ENCODE data around the gene LRRC47.
"Not testable (repeated sequence)": the region's sequence is repeated elsewhere in the genome, so short reads cannot be mapped to it uniquely, and the experiment has no call there.

LRRC47 gene

GRCh38 chr1:3762151-3762872 is 34.0 kb downstream of the LRRC47 start:
- H3K36me3 ChIP-seq (ENCODE audit: insufficient read depth, low read length), result no peaks in the 10 kb centered on the region
- H3K9me3 ChIP-seq (ENCODE audit: low read length), result no peaks in the 10 kb centered on the region
- H3K4me1 ChIP-seq (ENCODE audit: insufficient read depth, low read length), result no peaks in the 10 kb centered on the region
- H3K27me3 ChIP-seq (ENCODE audit: control insufficient read depth in 1 of 2, insufficient read depth in 2 of 2, low read length in 2 of 2), result peaks cover 0 to 23% of the 10 kb centered on the region in 2 donors
- H3K4me3 ChIP-seq (ENCODE audit: low read depth in 1 of 2, low read length in 2 of 2), result no peak overlapping the region
- no peak overlapping the region for H3K27ac ChIP-seq (ENCODE audit: low read depth, low read length)
- no peak overlapping the region for H3K9ac ChIP-seq (ENCODE audit: low read length)

- no peaks in the 10 kb centered on the region for H3K4me1 ChIP-seq (ENCODE audit: insufficient read depth, low read length)
- H3K36me3 ChIP-seq (ENCODE audit: insufficient read depth, low read length), result no peaks in the 10 kb centered on the region
- no peaks in the 10 kb centered on the region for H3K9me3 ChIP-seq (ENCODE audit: low read length)
- peaks cover 0 to 28% of the 10 kb centered on the region in 2 donors for H3K27me3 ChIP-seq (ENCODE audit: control insufficient read depth in 1 of 2, insufficient read depth in 2 of 2, low read length in 2 of 2)
- no peak overlapping the region for H3K4me3 ChIP-seq (ENCODE audit: low read depth in 1 of 2, low read length in 2 of 2)
- H3K9ac ChIP-seq (ENCODE audit: low read length), result no peak overlapping the region
- H3K27ac ChIP-seq (ENCODE audit: low read depth, low read length), result no peak overlapping the region
Observed at GRCh38 chr1:3761296-3762010, 34.8 kb downstream of the LRRC47 start.

- H3K4me1 ChIP-seq (ENCODE audit: insufficient read depth, low read length), result no peaks in the 10 kb centered on the region
- no peak overlapping the region for H3K9ac ChIP-seq (ENCODE audit: low read length)
- no peak overlapping the region for H3K27ac ChIP-seq (ENCODE audit: low read depth, low read length)
- no peaks in the 10 kb centered on the region for H3K36me3 ChIP-seq (ENCODE audit: insufficient read depth, low read length)
- peaks cover 0 to 28% of the 10 kb centered on the region in 2 donors for H3K27me3 ChIP-seq (ENCODE audit: control insufficient read depth in 1 of 2, insufficient read depth in 2 of 2, low read length in 2 of 2)
- H3K4me3 ChIP-seq (ENCODE audit: low read depth in 1 of 2, low read length in 2 of 2), result no peak overlapping the region
- H3K9me3 ChIP-seq (ENCODE audit: low read length), result no peaks in the 10 kb centered on the region
Observed at GRCh38 chr1:3759796-3760195, 36.5 kb downstream of the LRRC47 start.

- Histone ChIP-seq H3K27me3 (ENCODE audit: control insufficient read depth in 1 of 2, insufficient read depth in 2 of 2, low read length in 2 of 2) (peaks cover 0 to 31% of the 10 kb centered on the region in 2 donors), H3K4me3 (ENCODE audit: low read depth in 1 of 2, low read length in 2 of 2) (no peak overlapping the region), H3K9me3 (ENCODE audit: low read length) (no peaks in the 10 kb centered on the region), H3K36me3 (ENCODE audit: insufficient read depth, low read length) (no peaks in the 10 kb centered on the region), H3K4me1 (ENCODE audit: insufficient read depth, low read length) (no peaks in the 10 kb centered on the region), H3K9ac (ENCODE audit: low read length) (no peak overlapping the region), H3K27ac (ENCODE audit: low read depth, low read length) (no peak overlapping the region)
Observed at GRCh38 chr1:3759164-3759563, 37.1 kb downstream of the LRRC47 start.

- H3K27ac ChIP-seq (ENCODE audit: low read depth, low read length), result no peak overlapping the region
- H3K4me3 ChIP-seq (ENCODE audit: low read depth in 1 of 2, low read length in 2 of 2), result no peak overlapping the region
- H3K36me3 ChIP-seq (ENCODE audit: insufficient read depth, low read length), result no peaks in the 10 kb centered on the region
- H3K27me3 ChIP-seq (ENCODE audit: control insufficient read depth in 1 of 2, insufficient read depth in 2 of 2, low read length in 2 of 2), result peaks cover 0 to 28% of the 10 kb centered on the region in 2 donors
- H3K9ac ChIP-seq (ENCODE audit: low read length), result no peak overlapping the region
- H3K9me3 ChIP-seq (ENCODE audit: low read length), result no peaks in the 10 kb centered on the region
- no peaks in the 10 kb centered on the region for H3K4me1 ChIP-seq (ENCODE audit: insufficient read depth, low read length)
Observed at GRCh38 chr1:3756394-3756793, 39.9 kb downstream of the LRRC47 start.

GRCh38 chr1:3753656-3754454 is 42.4 kb downstream of the LRRC47 start:
- no peak overlapping the region for H3K4me3 ChIP-seq (ENCODE audit: low read depth in 1 of 2, low read length in 2 of 2)
- H3K9ac ChIP-seq (ENCODE audit: low read length), result no peak overlapping the region

GRCh38 chr1:3752400-3752945 is 43.8 kb downstream of the LRRC47 start, which contains the start of gene CCDC27:
Gene CCDC27 (plus strand): TSS chr1:3752450. CDS start chr1:3752482, 32 bp downstream.
- H3K27me3 ChIP-seq (ENCODE audit: control insufficient read depth in 1 of 2, insufficient read depth in 2 of 2, low read length in 2 of 2), result peaks cover 0 to 15% of the 10 kb centered on the region in 2 donors
- peaks cover 6% of the 10 kb centered on the region for H3K4me1 ChIP-seq (ENCODE audit: insufficient read depth, low read length)

More at GRCh38 chr1:3753656-3754454, 42.4 kb downstream of the LRRC47 start:
- Histone ChIP-seq H3K36me3 (ENCODE audit: insufficient read depth, low read length) (no peaks in the 10 kb centered on the region), H3K4me1 (ENCODE audit: insufficient read depth, low read length) (no peaks in the 10 kb centered on the region), H3K27me3 (ENCODE audit: control insufficient read depth in 1 of 2, insufficient read depth in 2 of 2, low read length in 2 of 2) (peaks cover 0 to 15% of the 10 kb centered on the region in 2 donors), H3K9me3 (ENCODE audit: low read length) (no peaks in the 10 kb centered on the region), H3K27ac (ENCODE audit: low read depth, low read length) (no peak overlapping the region)

GRCh38 chr1:3750741-3751140 is 45.6 kb downstream of the LRRC47 start:
- Histone ChIP-seq H3K4me3 (ENCODE audit: low read depth in 1 of 2, low read length in 2 of 2) (no peak overlapping the region), H3K4me1 (ENCODE audit: insufficient read depth, low read length) (peaks cover 13% of the 10 kb centered on the region), H3K36me3 (ENCODE audit: insufficient read depth, low read length) (no peaks in the 10 kb centered on the region), H3K9me3 (ENCODE audit: low read length) (no peaks in the 10 kb centered on the region), H3K27ac (ENCODE audit: low read depth, low read length) (no peak overlapping the region), H3K27me3 (ENCODE audit: control insufficient read depth in 1 of 2, insufficient read depth in 2 of 2, low read length in 2 of 2) (peaks cover 0 to 9% of the 10 kb centered on the region in 2 donors), H3K9ac (ENCODE audit: low read length) (no peak overlapping the region)

More at GRCh38 chr1:3752400-3752945, 43.8 kb downstream of the LRRC47 start, which contains the start of gene CCDC27:
- Histone ChIP-seq H3K36me3 (ENCODE audit: insufficient read depth, low read length) (no peaks in the 10 kb centered on the region), H3K9me3 (ENCODE audit: low read length) (no peaks in the 10 kb centered on the region), H3K27ac (ENCODE audit: low read depth, low read length) (no peak within 1 kb of the TSS), H3K4me3 (ENCODE audit: low read depth in 1 of 2, low read length in 2 of 2) (no peak within 1 kb of the TSS), H3K9ac (ENCODE audit: low read length) (no peak within 1 kb of the TSS)

GRCh38 chr1:3749512-3749911 is 46.8 kb downstream of the LRRC47 start:
- H3K9me3 ChIP-seq (ENCODE audit: low read length), result no peaks in the 10 kb centered on the region
- no peak overlapping the region for H3K9ac ChIP-seq (ENCODE audit: low read length)
- peaks cover 22% of the 10 kb centered on the region for H3K4me1 ChIP-seq (ENCODE audit: insufficient read depth, low read length)
- no peaks in the 10 kb centered on the region for H3K36me3 ChIP-seq (ENCODE audit: insufficient read depth, low read length)
- no peak overlapping the region for H3K27ac ChIP-seq (ENCODE audit: low read depth, low read length)
- H3K27me3 ChIP-seq (ENCODE audit: control insufficient read depth in 1 of 2, insufficient read depth in 2 of 2, low read length in 2 of 2), result peaks cover 0 to 9% of the 10 kb centered on the region in 2 donors
- H3K4me3 ChIP-seq (ENCODE audit: low read depth in 1 of 2, low read length in 2 of 2), result no peak overlapping the region

- H3K4me1 ChIP-seq (ENCODE audit: insufficient read depth, low read length), result peaks cover 22% of the 10 kb centered on the region
- not testable (repeated sequence) for H3K36me3 ChIP-seq (ENCODE audit: insufficient read depth, low read length); H3K4me3 ChIP-seq (ENCODE audit: low read depth in 1 of 2, low read length in 2 of 2); H3K9me3 ChIP-seq (ENCODE audit: low read length); H3K27ac ChIP-seq (ENCODE audit: low read depth, low read length); H3K27me3 ChIP-seq (ENCODE audit: control insufficient read depth in 1 of 2, insufficient read depth in 2 of 2, low read length in 2 of 2); H3K9ac ChIP-seq (ENCODE audit: low read length)
Observed at GRCh38 chr1:3748316-3748900, 47.9 kb downstream of the LRRC47 start.
